Stimulated activated CD4-positive, alpha-beta T cell treated with anti-CD3 and anti-CD28 coated beads, Interleukin-4, amount 100 ng/mL, for 24 hours (primary cell): Measurements from ENCODE around the gene CAMK2B.
"Not testable (repeated sequence)": the region's sequence is repeated elsewhere in the genome, so short reads cannot be mapped to it uniquely, and the experiment has no call there.

Experiments used
- DNase-seq: peaks from one replicate; pipeline ENCODE4 v3.0.0-alpha.2; 2020

CAMK2B gene

GRCh38 chr7:44186736-44187135 lies 138.7 kb downstream of the CAMK2B start:
- DNase-seq: no peak

GRCh38 chr7:44185729-44186128 lies 139.7 kb downstream of the CAMK2B start:
- no peak for DNase-seq

- no peak for DNase-seq
Observed at GRCh38 chr7:44184873-44185446, 140.4 kb downstream of the CAMK2B start.

- DNase-seq: no peak
Observed at GRCh38 chr7:44184206-44184872, 141.1 kb downstream of the CAMK2B start.

- DNase-seq: no peak
Observed at GRCh38 chr7:44183386-44183785, 142.0 kb downstream of the CAMK2B start.

- DNase-seq: no peak
Observed at GRCh38 chr7:44182827-44183226, 142.6 kb downstream of the CAMK2B start.

- DNase-seq: no peak
Observed at GRCh38 chr7:44180631-44181030, 144.8 kb downstream of the CAMK2B start.

GRCh38 chr7:44177570-44178131 lies 147.7 kb downstream of the CAMK2B start:
- no peak for DNase-seq

- DNase-seq: no peak
Observed at GRCh38 chr7:44176486-44176885, 148.9 kb downstream of the CAMK2B start.

- DNase-seq: no peak
Observed at GRCh38 chr7:44175730-44176129, 149.7 kb downstream of the CAMK2B start.

GRCh38 chr7:44174694-44174948 lies 150.8 kb downstream of the CAMK2B start:
- DNase-seq: not testable (repeated sequence)

- no peak for DNase-seq
Observed at GRCh38 chr7:44173911-44174693, 151.3 kb downstream of the CAMK2B start.

GRCh38 chr7:44172803-44173424 lies 152.5 kb downstream of the CAMK2B start:
- DNase-seq: no peak

GRCh38 chr7:44172352-44172751 lies 153.0 kb downstream of the CAMK2B start:
- DNase-seq: no peak

GRCh38 chr7:44171901-44172300 lies 153.5 kb downstream of the CAMK2B start:
- DNase-seq: not testable (repeated sequence)

GRCh38 chr7:44167920-44168319 lies 157.5 kb downstream of the CAMK2B start:
- DNase-seq: no peak
